ENCODE measurements around the gene RAP1GDS1. TPM values are rescaled to one million over a fixed set of nuclear protein-coding genes. Genes with fewer than 3 reads are reported as not detected.
"Not testable (repeated sequence)": the region's sequence is repeated elsewhere in the genome, so short reads cannot be mapped to it uniquely, and the experiment has no call there.

The RAP1GDS1 gene
- total RNA-seq, 4 donors from 2014 or later = 5.9 to 8.6 (median 8.2) TPM

DNA sequence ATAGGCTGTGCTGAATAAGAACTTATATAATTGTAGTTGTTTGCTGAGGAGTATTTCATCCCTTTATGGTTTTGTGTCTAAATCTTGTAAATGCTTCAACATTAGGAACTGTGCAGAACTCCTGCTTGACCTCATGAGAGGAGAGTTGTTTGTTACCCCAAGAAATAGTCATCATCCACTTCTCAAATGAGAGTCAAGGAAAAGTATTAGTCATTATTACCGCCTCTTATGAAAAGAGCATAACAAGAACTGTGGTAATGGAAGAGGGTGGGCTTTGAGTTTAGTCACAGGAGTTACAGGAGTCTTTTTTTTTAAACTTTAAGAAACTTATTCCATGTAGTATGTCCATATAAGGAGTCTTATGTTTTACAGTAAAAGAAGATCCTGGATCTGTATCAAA lies 132.9 kb downstream of the RAP1GDS1 start:
- Histone ChIP-seq H3K9me3 (no peaks in the 10 kb centered on the region), H3K27me3 (no peaks in the 10 kb centered on the region), H3K27ac (no peak overlapping the region), H3K4me1 (no peaks in the 10 kb centered on the region), H3K4me3 (no peak overlapping the region), H3K36me3 (peaks cover 0 to 3% of the 10 kb centered on the region in 2 donors)
- no peak for DNase-seq
- intact Hi-C loops (cut with DNase I; ENCODE audit: low total_unique reads) (no loop called here), in situ Hi-C loops (cut with MboI; ENCODE audit: low sequenced_read_pairs in 4 of 4) (no loop called here)
- TF ChIP-seq POLR2A (IDR thresholded peaks at IDR 0.05) = no peak
- TF ChIP-seq, protein P1, sequence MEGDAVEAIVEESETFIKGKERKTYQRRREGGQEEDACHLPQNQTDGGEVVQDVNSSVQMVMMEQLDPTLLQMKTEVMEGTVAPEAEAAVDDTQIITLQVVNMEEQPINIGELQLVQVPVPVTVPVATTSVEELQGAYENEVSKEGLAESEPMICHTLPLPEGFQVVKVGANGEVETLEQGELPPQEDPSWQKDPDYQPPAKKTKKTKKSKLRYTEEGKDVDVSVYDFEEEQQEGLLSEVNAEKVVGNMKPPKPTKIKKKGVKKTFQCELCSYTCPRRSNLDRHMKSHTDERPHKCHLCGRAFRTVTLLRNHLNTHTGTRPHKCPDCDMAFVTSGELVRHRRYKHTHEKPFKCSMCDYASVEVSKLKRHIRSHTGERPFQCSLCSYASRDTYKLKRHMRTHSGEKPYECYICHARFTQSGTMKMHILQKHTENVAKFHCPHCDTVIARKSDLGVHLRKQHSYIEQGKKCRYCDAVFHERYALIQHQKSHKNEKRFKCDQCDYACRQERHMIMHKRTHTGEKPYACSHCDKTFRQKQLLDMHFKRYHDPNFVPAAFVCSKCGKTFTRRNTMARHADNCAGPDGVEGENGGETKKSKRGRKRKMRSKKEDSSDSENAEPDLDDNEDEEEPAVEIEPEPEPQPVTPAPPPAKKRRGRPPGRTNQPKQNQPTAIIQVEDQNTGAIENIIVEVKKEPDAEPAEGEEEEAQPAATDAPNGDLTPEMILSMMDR (IDR thresholded peaks at IDR 0.05 in 4 of 5, conservative IDR thresholded peaks at IDR 0.05 in 1 of 5) = no peak
- ATAC-seq = no peak

DNA sequence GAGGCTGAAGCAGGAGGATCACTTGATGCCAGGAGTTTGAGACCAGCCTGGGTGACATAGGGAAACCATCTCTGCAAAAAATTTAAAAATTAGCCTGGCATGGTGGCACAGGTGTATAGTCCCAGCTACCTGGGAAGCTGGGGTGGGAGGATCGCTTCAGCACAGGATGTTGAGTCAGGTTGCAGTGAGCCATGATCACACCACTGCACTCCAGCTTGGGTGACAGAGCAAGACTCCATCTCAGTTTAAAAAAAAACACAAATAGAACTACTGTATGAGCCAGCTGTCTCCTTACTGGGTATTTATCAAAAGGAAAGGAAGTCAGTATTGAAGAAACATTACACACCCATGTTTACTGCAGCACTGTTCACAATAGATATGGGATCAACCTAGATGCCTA lies 138.7 kb downstream of the RAP1GDS1 start:
- Histone ChIP-seq H3K36me3 (peaks cover 0 to 3% of the 10 kb centered on the region in 2 donors), H3K9me3 (no peaks in the 10 kb centered on the region), H3K4me1 (no peaks in the 10 kb centered on the region), H3K27me3 (no peaks in the 10 kb centered on the region), H3K4me3 (no peak overlapping the region), H3K27ac (no peak overlapping the region)
- in situ Hi-C loops (cut with MboI; ENCODE audit: low sequenced_read_pairs in 4 of 4) (no loop called here), intact Hi-C loops (cut with DNase I; ENCODE audit: low total_unique reads) (no loop called here)
- DNase-seq = no peak
- TF ChIP-seq, protein P1 (IDR thresholded peaks at IDR 0.05 in 4 of 5, conservative IDR thresholded peaks at IDR 0.05 in 1 of 5) = no peak
- no peak for TF ChIP-seq POLR2A (IDR thresholded peaks at IDR 0.05)
- ATAC-seq = no peak

DNA sequence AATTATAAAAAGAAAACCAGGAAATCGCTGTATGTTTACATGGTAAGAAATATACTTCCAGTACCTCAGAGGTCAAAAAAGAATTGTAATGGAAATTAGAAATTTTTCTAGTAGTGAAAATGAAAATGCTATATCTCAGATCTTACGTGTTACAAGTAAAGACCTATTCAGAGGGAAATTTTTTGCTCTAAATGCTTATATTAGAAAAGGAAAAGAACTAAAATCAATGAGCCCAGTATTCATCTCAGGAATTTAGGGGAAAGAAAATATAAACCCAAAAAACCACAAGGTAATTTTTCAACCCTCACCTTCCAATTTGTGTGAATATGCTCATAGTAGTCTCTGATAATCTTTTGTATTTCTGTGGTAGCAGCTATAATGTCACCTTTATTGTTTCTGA lies 145.6 kb downstream of the RAP1GDS1 start:
- Histone ChIP-seq H3K9me3 (no peaks in the 10 kb centered on the region), H3K27me3 (no peaks in the 10 kb centered on the region), H3K4me1 (no peaks in the 10 kb centered on the region), H3K36me3 (no peaks in the 10 kb centered on the region), H3K4me3 (no peak overlapping the region), H3K27ac (no peak overlapping the region)
- intact Hi-C loops (cut with DNase I; ENCODE audit: low total_unique reads) = no loop called here
- in situ Hi-C loops (cut with MboI; ENCODE audit: low sequenced_read_pairs in 4 of 4) = no loop called here
- TF ChIP-seq, protein P1 (IDR thresholded peaks at IDR 0.05 in 4 of 5, conservative IDR thresholded peaks at IDR 0.05 in 1 of 5) = no peak
- no peak for TF ChIP-seq POLR2A (IDR thresholded peaks at IDR 0.05)
- DNase-seq (no peak), ATAC-seq (no peak)

DNA sequence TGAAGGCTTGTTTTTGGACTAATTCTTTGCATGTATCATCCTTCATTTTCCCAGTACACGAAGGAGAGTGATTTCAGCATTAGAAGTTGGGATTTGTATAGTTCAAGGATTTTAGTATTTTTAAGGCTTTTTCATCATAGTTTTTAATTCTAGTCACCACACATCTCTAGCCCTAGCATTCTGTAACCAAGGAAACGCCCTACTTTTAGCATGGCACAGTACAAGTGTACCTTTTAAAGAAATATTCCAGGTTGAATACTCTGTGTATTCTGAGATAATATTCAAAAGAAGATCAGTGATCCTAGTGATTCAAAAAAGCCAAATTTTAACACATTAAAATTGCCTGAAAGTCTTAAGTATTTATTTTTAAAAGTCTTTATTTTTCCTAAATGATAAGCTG lies 150.5 kb downstream of the RAP1GDS1 start:
- in situ Hi-C loops (cut with MboI; ENCODE audit: low sequenced_read_pairs in 4 of 4) = no loop called here
- Histone ChIP-seq H3K27ac (no peak overlapping the region), H3K27me3 (no peaks in the 10 kb centered on the region), H3K4me3 (no peak overlapping the region), H3K9me3 (no peaks in the 10 kb centered on the region), H3K4me1 (no peaks in the 10 kb centered on the region), H3K36me3 (no peaks in the 10 kb centered on the region)
- no peak for ATAC-seq
- TF ChIP-seq, protein P1 (IDR thresholded peaks at IDR 0.05 in 4 of 5, conservative IDR thresholded peaks at IDR 0.05 in 1 of 5) = no peak
- TF ChIP-seq POLR2A (IDR thresholded peaks at IDR 0.05) = no peak
- intact Hi-C loops (cut with DNase I; ENCODE audit: low total_unique reads) = no loop called here
- no peak for DNase-seq

DNA sequence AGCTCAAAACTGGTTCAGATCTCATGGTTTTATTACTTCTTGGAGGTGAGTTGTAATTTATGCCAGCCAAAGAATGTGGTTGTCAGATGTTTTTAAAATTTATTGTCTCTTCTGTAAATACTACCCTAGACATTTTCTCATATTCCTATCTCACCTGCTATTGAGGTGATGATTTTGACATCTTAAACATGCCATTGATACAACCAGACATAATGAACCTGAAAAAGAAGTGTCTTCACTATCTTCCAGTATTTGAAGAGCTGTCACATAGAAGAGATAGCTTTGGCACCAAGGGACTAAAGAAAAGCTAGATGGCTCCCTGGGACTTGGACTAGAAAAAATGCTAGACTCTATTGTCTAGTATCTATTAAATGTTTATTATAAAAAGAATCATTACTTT lies 155.7 kb downstream of the RAP1GDS1 start:
- ATAC-seq (no peak), DNase-seq (no peak)
- Histone ChIP-seq H3K27ac (no peak overlapping the region), H3K36me3 (peaks cover 0 to 22% of the 10 kb centered on the region in 2 donors), H3K4me3 (no peak overlapping the region), H3K27me3 (no peaks in the 10 kb centered on the region), H3K9me3 (no peaks in the 10 kb centered on the region), H3K4me1 (no peaks in the 10 kb centered on the region)
- in situ Hi-C loops (cut with MboI; ENCODE audit: low sequenced_read_pairs in 4 of 4) = no loop called here
- intact Hi-C loops (cut with DNase I; ENCODE audit: low total_unique reads) = no loop called here
- TF ChIP-seq POLR2A (IDR thresholded peaks at IDR 0.05) = no peak
- TF ChIP-seq, protein P1 (IDR thresholded peaks at IDR 0.05 in 4 of 5, conservative IDR thresholded peaks at IDR 0.05 in 1 of 5) = no peak

DNA sequence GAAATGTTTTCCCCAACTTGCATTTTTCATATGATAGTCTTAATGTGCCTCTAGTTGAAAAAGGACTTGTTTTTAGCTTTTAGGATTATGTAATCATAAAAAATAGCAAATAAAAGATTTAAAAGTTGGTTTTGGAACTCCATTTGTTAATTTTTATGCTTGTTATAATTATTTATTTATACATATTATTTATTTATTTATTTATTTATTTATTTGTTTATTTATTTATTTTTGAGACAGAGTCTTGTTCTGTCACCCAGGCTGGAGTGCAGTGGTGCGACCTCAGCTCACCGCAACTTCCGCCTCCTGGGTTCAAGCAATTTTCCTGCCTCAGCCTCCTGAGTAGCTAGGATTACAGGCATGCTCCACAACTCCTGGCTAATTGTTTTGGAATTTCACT lies 159.0 kb downstream of the RAP1GDS1 start:
- ATAC-seq; intact Hi-C loops (cut with DNase I; ENCODE audit: low total_unique reads); in situ Hi-C loops (cut with MboI; ENCODE audit: low sequenced_read_pairs in 4 of 4); H3K27me3 ChIP-seq; DNase-seq; H3K9me3 ChIP-seq; H3K4me3 ChIP-seq; H3K27ac ChIP-seq; H3K4me1 ChIP-seq: not testable (repeated sequence)
- peaks cover 0 to 39% of the 10 kb centered on the region in 2 donors for H3K36me3 ChIP-seq
